DMS114 treated with DMSO at 0.1 percent for 48 hours (cell line): Measurements from ENCODE around the gene KLHL15.
"Not testable (repeated sequence)": the region's sequence is repeated elsewhere in the genome, so short reads cannot be mapped to it uniquely, and the experiment has no call there.

Source experiments
- DNase-seq: peaks from one replicate; lab custom pipeline; 2025; ENCODE audit not compliant: unreplicated experiment; lab: John Stamatoyannopoulos, UW

Gene KLHL15

GRCh38 chrX:24019448-24019847 lies 7.5 kb downstream of the KLHL15 start:
- DNase-seq, result no peak

GRCh38 chrX:24018809-24019208 lies 8.2 kb downstream of the KLHL15 start:
- DNase-seq, result no peak

DNA sequence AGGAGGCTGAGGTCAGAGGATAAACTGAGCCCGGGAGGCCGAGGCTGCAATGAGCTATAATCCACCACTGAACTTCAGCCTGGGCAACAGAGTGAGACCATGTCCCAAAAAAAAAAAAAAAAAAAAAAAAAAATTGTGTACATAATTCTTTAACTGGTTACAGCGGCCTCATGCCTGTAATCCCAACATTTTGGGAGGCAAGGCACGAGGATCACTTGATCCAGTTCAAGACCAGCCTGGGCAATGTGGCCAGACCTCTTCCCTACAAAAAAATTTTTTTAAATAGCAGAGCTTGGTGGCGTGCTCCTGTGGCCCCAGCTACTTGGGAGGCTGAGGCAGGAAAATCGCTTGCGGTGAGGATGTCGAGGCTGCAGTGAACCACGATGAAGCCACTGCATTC lies 9.3 kb downstream of the KLHL15 start:
- no peak for DNase-seq

DNA sequence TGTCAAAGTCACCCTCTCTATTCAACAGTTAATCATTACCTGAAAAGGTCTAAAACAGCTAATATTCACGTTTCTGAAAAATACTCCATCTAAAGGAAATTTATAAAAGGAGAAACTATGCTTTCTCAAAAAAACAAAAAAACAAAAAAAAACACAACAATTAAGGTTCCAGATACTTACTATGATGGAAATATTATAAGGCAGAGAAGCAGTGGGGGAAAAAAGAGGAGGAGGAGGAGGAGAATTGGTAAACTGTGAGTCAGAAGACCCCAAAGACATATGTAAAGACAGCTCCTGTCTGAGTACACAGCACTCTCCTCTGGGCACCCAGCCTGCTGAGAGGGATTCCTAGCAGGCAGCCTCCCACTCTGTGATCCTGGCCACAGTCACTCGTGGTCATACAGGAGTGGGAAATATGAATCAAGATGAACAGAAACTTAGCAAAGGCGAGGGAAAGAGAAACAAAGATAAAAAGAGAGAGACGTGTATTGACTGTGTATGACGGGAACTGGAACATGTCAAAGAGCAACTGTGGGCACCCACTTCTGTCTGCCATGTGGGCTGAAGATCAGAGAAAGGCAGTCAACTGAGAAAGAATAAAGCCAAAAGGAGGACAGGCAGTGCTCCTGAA lies 12.5 kb downstream of the KLHL15 start:
- DNase-seq, result no peak

GRCh38 chrX:24012266-24012665 lies 14.7 kb downstream of the KLHL15 start:
- DNase-seq, result no peak

- no peak for DNase-seq
These were observed 21.1 kb downstream of the KLHL15 start for GRCh38 chrX:24005867-24006266.

GRCh38 chrX:24005028-24005427 lies 22.0 kb downstream of the KLHL15 start:
- DNase-seq, result no peak

DNA sequence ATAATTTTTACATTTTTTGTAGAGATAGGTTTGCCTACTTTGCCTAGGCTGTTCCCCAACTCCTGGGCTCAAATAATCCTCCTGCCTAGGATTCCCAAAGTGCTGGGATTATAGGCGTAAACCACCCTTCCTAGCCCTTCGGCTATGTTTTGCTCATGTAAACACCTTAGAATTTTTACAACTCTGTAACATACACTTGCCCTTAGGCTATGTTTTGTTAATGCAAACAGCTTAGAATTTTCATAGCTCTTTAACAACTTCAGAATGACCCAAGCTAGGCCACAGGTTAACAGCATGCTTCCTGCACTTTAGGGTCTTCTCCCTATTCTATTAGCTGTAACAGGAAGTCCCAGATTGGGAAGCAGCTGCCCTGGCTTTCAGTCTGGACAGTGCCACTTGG lies 24.2 kb downstream of the KLHL15 start:
- DNase-seq, result no peak

DNA sequence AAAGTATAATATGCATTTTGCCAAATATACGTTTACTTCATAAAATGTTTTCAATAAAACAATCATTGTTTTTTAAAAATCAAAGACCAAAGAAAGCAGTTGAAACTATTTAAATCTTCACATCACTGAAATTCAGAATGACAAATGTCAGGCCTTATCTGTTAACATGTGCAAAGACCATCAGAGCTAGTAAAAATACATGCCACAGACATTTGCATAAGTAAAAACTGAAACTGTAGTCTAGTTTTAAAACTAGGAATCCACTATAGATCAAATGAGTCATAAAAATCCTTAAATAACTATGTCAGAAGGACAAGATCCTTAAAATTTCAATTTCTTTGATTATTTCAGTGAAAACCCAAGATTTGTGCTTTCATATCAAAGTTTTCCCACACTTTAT lies 24.8 kb downstream of the KLHL15 start:
- no peak for DNase-seq

- no peak for DNase-seq
These were observed 27.3 kb downstream of the KLHL15 start for GRCh38 chrX:23999671-24000070.

GRCh38 chrX:23993012-23993633 lies 33.9 kb downstream of the KLHL15 start:
- no peak for DNase-seq

DNA sequence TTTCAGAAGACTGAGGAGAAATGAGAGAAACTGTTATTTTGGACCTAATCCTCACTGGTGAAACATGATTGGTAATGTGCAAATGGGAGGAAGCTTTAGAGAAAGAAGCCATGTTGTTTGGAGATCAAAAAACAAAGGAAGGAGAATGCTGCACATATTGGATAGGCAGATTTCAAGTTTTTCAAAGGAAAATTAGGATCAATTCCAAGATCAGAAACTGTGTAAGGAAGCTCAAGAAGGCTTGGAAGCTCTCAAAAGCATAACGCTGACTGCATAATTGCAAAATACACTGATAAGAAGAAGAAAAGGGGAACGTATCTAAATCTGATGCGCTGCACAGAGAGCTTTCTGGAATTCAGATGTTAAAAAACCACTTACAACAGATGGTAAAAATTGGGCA lies 34.6 kb downstream of the KLHL15 start:
- DNase-seq, result no peak

DNA sequence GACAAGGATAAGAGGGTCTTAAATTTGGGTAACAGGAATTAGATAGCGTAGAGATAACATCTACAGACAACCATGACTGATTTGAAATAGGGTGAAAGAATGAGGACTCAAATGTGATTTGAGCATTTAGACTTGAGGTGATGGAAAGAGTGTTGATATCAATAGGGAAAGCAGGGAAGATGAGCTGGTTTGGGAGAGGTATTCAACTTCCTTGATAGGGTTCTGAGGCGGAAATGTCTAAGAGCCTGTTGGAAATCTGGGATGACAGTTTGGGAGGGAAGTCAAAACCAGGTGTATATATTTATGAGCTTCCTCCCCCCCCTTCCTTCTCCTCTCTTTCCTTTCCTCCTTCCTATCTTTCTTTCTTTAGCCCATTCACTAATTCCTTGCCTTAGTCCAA lies 36.5 kb downstream of the KLHL15 start:
- DNase-seq, result no peak

- no peak for DNase-seq
These were observed 37.3 kb downstream of the KLHL15 start for GRCh38 chrX:23989689-23990088.

GRCh38 chrX:23982891-23983290 lies 44.1 kb downstream of the KLHL15 start:
- no peak for DNase-seq

DNA sequence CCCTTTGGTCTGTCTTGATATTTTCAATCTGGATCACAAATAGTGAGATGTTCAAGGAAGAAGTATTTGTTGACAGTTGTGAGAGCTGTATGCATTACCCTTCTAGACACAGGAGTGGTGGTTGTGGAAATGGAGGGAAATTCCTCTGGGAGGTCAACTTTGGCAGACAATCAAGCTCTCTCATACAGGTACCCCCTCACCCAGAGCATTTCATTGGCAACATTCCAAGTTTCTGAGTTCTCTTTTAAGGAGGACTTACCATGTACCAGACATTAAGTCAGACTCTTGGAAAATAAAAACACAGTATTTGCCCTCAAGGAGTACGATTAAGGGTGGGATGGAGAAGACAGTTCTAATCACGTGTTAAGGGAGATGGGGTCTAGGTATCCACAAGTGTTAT lies 45.3 kb downstream of the KLHL15 start:
- no peak for DNase-seq

GRCh38 chrX:23981222-23981621 lies 45.8 kb downstream of the KLHL15 start:
- no peak for DNase-seq

DNA sequence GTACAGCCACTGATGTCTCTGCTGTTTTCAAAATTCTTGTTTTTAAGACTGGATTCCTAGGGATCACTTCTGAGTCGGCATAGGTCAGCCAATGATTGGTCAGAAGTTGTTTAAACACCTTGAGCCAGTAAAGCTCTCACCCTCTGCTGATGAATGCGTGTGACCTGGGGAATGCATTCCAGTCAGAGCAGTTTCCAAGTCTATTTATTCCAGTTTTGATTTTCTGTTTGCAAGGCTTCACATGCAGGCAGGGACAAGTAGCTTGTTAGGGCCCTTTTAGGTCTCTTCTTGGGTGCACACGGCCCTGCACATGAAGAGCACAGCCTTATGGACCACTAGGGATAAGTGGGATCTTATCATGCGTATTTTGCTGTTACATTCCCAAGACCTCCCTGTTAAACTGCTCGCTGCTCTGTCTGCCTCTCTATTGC lies 47.0 kb downstream of the KLHL15 start:
- DNase-seq, result no peak

- no peak for DNase-seq
These were observed 48.5 kb downstream of the KLHL15 start for GRCh38 chrX:23978491-23978890.

GRCh38 chrX:23965630-23966029 lies 61.4 kb downstream of the KLHL15 start:
- not testable (repeated sequence) for DNase-seq

DNA sequence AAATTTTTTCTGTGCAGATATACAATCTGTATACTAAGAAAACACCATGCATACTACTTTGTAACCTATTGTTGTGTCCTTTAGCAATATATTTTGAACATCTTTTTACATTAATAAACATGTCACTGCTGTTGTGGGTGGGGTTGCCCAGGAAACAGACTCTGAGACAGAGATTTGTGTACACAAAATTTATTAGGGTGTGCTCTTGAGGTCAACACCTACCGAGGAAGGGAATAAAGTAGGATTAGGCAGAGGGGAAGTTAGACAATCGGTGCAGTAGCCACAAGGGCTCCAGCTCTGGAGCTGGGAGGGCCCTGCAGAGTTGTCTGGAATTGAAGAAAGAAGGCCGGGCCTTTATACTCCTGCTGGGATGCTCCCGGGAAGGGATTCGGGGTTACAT lies 62.8 kb downstream of the KLHL15 start:
- DNase-seq, result no peak

DNA sequence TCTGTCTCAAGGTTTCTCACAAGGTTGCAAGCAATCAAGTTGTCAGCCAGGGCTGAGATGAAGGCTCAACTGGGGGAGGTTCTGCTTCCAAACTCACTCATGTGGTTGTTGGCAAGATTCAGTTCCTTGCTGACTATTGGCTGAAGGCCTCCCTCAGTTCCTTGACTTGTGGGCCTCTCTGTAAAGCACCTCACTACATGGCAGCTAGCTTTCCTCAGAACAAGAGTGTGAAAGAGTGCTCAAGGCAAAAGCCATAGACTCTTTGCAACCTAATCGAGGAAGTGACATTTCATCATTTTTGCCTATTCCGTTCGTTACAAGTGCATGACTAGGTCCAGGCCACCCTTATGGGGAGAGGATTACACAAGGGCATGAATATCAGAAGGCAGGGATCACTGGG lies 67.2 kb downstream of the KLHL15 start:
- no peak for DNase-seq

GRCh38 chrX:23954396-23954795 lies 72.6 kb downstream of the KLHL15 start:
- no peak for DNase-seq
